ENCODE measurements around the gene SLC19A1.

The SLC19A1 gene

GRCh38 chr21:45524756-45525152 is 17.5 kb downstream of the SLC19A1 start:
- no peaks in the 10 kb centered on the region for H3K4me1 ChIP-seq
- TF ChIP-seq CTCF (IDR thresholded peaks at IDR 0.05): no peak
- H3K27ac ChIP-seq: no peak overlapping the region
- H3K36me3 ChIP-seq: peaks cover 5 to 15% (median 14%) of the 10 kb centered on the region in 3 donors
- no peak overlapping the region for H3K4me3 ChIP-seq
- no peak for DNase-seq
- peaks cover 0 to 21% (median 12%) of the 10 kb centered on the region in 3 donors for H3K9me3 ChIP-seq
- intact Hi-C loops (cut with DNase I; ENCODE audit: low total_unique reads): loop anchor here (10.0 kb wide), 1 partner anchor 590 kb away; no protein-coding TSS in a partner anchor
- H3K27me3 ChIP-seq: no peaks in the 10 kb centered on the region

GRCh38 chr21:45523411-45524101 is 18.7 kb downstream of the SLC19A1 start:
- Histone ChIP-seq H3K27me3 (no peaks in the 10 kb centered on the region), H3K9me3 (peaks cover 0 to 32% (median 24%) of the 10 kb centered on the region in 3 donors), H3K36me3 (peaks cover 5 to 14% (median 14%) of the 10 kb centered on the region in 3 donors), H3K27ac (no peak overlapping the region), H3K4me3 (no peak overlapping the region), H3K4me1 (no peaks in the 10 kb centered on the region)
- DNase-seq: peak in 1 of 2 donors; percentile 63
- TF ChIP-seq CTCF (IDR thresholded peaks at IDR 0.05): no peak
- intact Hi-C loops (cut with DNase I; ENCODE audit: low total_unique reads): loop anchor here (10.0 kb wide), 1 partner anchor 591 kb away; no protein-coding TSS in a partner anchor

GRCh38 chr21:45522986-45523385 is 19.3 kb downstream of the SLC19A1 start:
- Histone ChIP-seq H3K9me3 (peaks cover 0 to 35% (median 29%) of the 10 kb centered on the region in 3 donors), H3K36me3 (peaks cover 5 to 14% (median 14%) of the 10 kb centered on the region in 3 donors), H3K4me3 (no peak overlapping the region), H3K4me1 (no peaks in the 10 kb centered on the region), H3K27ac (no peak overlapping the region), H3K27me3 (no peaks in the 10 kb centered on the region)
- peak in 1 of 2 donors; percentile 31 for DNase-seq
- intact Hi-C loops (cut with DNase I; ENCODE audit: low total_unique reads): loop anchor here (10.0 kb wide), 1 partner anchor 592 kb away; no protein-coding TSS in a partner anchor
- TF ChIP-seq CTCF (IDR thresholded peaks at IDR 0.05): no peak

GRCh38 chr21:45522381-45522780 is 19.9 kb downstream of the SLC19A1 start:
- H3K9me3 ChIP-seq: peaks cover 0 to 35% (median 29%) of the 10 kb centered on the region in 3 donors
- H3K27me3 ChIP-seq: no peaks in the 10 kb centered on the region
- DNase-seq: no peak
- H3K4me1 ChIP-seq: no peaks in the 10 kb centered on the region
- H3K27ac ChIP-seq: no peak overlapping the region
- TF ChIP-seq CTCF (IDR thresholded peaks at IDR 0.05): no peak
- H3K36me3 ChIP-seq: peaks cover 5 to 14% (median 14%) of the 10 kb centered on the region in 3 donors
- no peak overlapping the region for H3K4me3 ChIP-seq
- intact Hi-C loops (cut with DNase I; ENCODE audit: low total_unique reads): loop anchor here (10.0 kb wide), 1 partner anchor 592 kb away; no protein-coding TSS in a partner anchor

GRCh38 chr21:45521241-45521640 is 21.0 kb downstream of the SLC19A1 start:
- TF ChIP-seq CTCF (IDR thresholded peaks at IDR 0.05): no peak
- H3K36me3 ChIP-seq: peaks cover 5 to 14% (median 14%) of the 10 kb centered on the region in 3 donors
- no peaks in the 10 kb centered on the region for H3K27me3 ChIP-seq
- no peak overlapping the region for H3K4me3 ChIP-seq
- peaks cover 0 to 35% (median 29%) of the 10 kb centered on the region in 3 donors for H3K9me3 ChIP-seq
- no peak for DNase-seq
- intact Hi-C loops (cut with DNase I; ENCODE audit: low total_unique reads): loop anchor here (10.0 kb wide), 1 partner anchor 594 kb away; no protein-coding TSS in a partner anchor
- no peak overlapping the region for H3K27ac ChIP-seq
- no peaks in the 10 kb centered on the region for H3K4me1 ChIP-seq

Data from tibial artery (tissue), 4 donors.